Suppressor macrophage (primary cell): ENCODE results near the gene KLHL17.

Experiments used
- DNase-seq, 4 experiments: peaks; one replicate each; pipeline ENCODE4 v3.0.0-alpha.2; 2020 to 2022
- total RNA-seq, 17 experiments: gene quantifications; one replicate each; lab custom pipeline; 2026; ENCODE audit warnings: mixed read lengths in 6 of 17, inconsistent platforms in 3 of 17; lab: John Stamatoyannopoulos, UW

Gene KLHL17
- 1.4 to 7.2 (median 3.1) reads per million in 17 experiments for total RNA-seq

DNA sequence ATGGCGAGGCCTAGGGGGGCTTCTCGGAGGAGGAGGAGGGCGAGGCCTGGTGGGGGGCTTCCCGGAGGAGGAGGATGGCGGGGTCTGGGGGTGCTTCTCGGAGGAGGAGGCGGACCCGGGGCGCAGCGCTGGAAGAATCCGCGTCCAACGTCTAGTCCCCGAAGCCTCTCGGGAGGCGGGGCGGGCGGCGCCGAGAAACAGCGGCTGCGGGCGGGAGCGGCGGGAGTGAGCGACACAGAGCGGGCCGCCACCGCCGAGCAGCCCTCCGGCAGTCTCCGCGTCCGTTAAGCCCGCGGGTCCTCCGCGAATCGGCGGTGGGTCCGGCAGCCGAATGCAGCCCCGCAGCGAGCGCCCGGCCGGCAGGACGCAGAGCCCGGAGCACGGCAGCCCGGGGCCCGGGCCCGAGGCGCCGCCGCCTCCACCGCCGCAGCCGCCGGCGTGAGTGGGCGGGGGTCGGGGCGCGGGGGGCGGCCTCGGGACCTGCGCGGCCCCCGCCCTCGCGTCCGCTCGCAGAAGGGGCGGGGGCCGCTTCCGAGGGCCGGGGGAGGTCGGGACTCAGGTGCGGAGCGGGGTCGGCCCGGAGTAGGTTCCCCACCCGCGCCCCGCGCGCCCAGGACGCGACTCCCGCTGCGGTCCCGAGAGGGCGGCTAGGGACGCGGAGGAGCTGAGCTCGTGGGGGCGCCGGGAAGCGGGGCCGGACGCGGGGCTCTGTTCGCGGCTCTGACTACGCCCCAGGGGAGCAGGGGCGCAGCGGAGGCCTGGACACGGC lies at the start of gene KLHL17:
KLHL17 (plus strand) TSS at position 222 of the 769 bp plus-strand sequence; CDS start at position 332, 110 bp downstream.
- peak; percentile 73 to 92 (median 84) for DNase-seq

DNA sequence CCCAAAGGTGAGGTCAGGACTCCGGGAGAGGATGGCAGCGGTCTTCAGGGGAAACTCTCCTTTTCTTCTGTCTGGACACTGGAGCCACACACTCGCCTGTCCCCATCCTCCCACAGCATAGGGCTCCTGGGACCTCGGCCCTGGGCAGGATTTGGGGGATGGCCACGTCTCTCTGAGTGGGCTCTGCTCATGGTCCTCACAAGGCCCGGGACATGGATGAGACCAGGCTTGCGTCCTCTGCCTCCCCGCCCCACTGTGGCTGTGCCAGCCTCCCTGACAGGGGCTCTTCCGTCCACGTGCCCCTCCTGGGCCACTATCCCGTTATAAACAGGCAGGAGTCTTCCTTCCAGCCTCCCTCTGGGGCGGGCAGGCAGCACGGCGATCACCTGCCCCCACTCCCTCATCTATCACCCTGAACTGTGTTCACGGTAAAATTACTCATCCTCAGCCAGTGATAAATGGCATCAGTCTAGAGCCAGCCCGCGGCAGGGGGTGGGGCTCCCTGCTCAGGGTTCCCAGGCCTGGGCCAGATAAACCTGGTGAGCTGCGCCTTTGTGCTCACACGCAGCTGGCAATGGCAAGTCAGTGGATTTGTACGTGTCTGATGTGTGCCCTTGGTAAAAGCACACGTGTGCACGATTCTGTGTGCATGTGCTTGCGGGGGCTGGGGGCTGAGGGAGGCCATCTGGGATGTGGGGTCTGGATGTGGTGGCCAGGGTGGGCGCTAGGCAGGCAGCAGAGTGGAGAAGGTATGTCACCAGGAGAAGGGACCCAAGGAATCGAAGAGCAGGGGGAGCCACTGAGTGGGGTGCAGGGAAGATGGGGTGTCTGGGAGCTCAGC lies 49.3 kb upstream of the KLHL17 start:
- DNase-seq: peak in 1 of 4 experiments; percentile 2

DNA sequence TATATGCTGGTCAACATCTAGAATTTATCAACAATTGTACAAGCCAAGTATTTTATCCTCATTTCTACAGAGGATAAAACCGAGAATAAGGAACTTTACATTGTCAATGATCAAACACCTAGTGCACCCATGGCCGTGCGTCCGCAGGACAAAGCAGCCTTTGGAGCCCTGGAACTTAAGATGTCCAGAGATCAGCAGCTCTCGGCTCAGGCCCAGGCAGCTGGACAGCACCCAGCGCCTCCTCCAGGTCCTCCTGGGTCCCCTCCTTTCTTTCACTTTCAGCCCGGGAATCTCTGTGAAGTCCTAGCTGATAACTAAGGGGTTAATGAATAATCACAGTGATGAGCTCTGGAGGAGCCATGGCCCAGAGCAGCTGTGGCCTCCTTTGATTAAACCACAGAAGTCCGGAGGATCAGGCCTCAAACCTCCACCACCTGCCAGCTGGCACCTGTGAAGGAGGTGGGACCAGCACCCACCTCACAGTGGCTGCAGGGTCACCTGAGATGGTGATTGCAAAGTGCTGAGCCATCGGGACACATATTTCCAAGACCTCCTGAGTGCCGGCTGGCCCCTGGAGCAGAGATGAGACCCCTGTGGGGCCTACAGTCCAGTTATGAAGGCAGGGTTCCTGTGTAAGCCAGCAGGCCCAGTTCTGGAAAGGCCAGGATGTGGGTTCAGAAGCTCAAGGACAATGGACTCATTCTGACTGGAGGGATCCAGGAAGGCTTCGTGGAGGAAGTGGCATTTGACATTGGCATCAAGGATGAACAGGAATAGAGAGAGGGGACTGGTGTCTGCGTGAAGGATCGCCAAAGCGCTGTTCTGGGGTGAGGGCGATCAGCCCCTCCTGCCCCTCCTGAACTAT lies 48.3 kb upstream of the KLHL17 start:
- peak in 1 of 4 experiments; percentile 2 for DNase-seq

DNA sequence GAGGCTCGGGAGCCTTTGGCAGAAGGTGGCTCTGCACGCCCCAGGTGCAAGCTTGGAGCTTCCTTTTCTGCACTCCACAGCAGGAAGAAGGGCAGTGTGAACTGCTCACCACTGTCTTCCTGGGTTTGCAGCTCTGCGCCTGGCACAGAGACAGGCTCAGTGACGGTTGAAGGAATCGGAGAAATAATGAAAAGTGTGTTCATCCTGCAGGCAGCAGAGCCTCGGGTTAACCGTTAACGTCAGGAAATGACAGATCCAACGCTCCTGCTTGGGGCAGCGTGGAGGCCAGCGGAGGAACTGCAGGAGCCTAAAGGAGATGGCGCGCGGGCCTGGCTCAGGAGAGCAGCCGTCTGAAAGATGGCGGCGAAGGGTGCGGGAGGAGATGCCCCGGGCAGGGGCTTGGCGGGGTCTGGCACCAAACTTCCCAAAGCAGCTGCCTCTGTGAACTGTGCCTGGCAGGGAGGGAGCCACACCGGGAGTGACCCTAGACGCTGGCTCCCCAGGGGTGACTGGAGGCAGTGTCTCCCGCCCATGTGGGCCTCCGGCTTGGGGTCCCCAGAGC lies 47.6 kb upstream of the KLHL17 start:
- DNase-seq: peak in 3 of 4 experiments; percentile 33 to 65 (median 38)

DNA sequence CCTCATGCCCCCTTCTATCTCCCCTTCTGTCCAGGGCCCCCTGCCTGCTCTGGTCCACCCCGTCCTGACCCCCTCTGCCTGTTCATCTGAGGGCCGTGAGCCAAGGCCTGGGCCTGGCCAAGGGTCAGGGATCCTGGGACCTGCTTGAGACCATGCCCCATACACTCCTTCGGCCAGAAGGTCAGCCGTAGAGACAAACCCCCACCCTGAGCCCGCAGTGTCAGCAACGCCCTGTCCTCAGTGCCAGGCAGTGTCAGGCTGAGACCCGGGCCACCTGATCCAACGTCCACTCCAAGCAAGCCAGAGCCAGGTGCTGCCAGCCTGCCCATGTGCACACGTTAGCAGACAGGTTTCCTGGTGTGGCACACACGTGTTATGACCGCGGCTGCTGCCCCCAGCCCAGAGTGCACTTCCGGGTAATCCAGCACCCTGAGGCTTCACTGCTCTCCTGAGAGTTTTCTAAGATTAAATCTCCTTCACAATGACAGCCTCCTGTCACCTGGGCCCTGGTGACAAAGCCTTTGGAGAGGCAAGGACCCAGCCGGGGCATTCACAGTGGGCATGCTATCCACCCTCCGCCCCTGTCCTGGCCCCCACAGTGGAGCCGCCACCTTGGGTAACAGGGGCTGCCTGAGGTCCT lies 46.8 kb upstream of the KLHL17 start:
- DNase-seq: no peak

DNA sequence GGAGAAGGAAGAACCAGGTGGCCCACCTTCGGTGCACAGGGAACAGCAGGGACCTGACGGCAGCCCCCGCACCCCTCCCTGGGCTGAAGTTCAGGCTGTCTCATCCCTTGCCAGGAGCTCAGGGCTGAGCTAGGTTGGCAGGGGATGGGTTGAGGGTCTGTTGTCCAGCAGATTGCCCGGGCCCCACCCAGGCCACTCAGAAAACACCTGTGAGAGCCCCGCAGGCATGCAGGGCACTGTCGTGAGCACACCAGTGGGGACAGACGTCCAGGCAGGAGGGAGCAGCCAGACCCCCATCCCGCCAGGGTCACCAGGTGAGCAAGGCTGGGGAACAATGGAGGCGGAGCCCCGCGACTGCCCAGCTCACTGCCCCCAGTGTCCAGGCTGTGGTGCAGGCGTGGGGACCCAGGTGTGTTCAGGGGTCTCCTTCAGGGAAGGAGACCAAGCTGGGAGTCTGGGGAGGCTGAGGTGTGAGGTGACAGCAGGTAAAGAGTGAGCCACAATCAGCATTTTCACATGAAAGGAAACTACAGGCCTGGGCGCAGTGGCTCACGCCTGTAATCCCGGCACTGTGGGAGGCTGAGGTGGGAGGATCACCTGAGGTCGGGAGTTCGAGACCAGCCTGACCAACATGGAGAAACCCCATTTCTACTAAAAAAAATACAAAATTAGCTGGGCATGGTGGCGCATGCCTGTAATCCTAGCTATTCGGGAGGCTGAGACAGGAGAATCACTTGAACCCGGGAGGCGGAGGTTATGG lies 46.1 kb upstream of the KLHL17 start:
- DNase-seq: no peak

DNA sequence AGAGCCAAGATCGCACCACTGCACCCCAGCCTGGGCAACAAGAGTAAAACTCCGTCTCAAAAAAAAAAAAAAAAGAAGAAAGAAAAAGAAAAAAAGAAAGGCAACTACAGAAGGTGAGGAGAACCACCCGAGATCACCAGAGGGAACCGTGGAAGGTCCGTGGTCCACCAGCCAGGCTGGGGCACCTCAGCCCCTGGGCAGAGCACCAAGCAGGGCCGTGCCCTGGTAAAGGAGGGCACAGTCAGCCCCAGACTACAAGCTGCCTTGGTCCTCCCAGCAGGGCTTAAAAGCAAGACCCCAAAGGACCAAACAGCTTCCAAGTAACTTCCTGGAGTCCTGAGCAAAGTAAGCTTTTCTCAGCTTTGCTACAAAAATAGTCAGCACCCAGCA lies 45.5 kb upstream of the KLHL17 start:
- DNase-seq: no peak

DNA sequence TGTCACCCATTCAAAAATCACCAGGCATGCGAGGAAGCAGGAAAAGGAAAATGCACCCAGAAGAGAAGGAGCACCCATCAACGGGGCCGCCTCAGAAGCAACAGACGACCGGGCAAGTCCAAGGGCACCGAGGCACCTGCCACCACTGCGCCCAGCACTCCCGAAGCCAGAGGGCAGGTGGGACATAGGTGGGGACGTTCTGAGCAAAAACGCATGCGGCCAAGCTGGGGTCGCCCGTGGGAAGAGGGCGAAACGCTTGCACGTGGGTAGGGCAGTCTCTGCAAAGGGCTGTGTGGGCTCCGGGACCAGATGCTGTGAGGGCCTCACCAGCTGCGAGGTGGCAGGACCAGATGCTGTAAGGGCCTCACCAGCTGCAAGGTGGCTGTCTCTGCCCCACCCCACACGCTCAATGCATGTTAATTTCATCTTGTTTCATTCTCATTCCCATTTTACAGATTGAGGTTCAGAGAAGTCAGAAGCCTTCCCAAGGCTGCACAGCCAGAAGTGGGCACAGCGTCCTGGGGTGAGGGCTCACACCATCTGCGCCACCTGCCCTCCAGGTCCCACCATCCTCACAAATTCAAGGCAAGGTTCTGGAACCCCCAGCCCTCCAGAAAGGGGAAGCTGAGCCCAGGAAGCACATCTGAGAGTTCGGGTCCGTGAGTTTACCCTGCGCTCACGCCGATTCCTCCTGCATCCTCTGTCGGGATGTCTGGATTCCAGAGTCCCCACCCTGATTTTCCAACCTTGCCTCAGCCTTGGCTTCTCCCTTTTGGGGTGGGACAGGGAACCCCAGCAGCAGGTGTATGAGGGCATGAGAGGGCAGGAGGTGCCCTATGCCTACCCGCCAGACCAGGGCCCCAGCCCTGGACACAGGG lies 44.9 kb upstream of the KLHL17 start:
- DNase-seq: no peak

DNA sequence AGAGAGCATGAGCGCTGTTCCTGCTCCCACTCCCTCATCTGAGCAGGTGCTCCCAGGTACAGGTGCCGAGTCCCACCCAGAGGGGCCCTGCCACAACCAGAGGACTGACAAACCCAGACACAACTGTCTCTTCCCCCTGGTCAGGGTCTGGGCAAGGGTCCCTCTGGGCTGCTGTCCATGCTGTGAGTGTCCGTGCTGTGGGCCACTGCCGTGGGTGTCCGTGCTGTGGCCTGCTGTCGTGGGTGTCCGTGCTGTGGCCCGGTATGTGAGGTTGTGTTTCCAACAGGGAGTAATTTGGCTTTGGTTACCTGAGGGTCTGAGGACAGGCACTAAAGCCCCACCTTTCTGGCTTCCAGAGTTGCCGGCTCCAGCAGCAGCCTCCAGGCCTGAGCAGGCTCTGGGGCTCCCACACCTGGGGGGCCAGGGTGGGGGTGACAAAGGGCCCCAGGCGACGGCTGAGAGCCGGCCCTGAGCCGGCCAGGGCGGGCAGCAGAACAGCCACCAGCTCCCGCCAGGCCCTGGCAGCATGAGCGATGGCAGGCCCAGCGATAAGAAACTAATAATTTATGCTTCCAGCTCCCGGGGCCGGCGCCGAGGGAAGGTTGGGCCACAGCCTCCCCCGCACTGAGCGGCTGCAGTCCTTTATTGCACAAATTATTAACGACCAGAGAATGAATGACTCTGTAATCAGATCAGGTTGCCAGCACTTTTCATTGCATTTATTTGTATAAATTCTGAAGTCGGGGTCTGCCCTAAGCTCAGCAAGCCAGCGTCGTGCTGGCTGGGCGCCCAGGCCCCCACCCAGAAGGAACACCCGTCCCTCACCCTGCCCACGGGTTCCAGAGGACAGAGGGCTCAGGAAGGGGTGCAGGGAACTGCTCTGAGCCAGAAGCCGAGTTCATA lies 44.0 kb upstream of the KLHL17 start:
- peak in 3 of 4 experiments; percentile 27 to 55 (median 28) for DNase-seq

DNA sequence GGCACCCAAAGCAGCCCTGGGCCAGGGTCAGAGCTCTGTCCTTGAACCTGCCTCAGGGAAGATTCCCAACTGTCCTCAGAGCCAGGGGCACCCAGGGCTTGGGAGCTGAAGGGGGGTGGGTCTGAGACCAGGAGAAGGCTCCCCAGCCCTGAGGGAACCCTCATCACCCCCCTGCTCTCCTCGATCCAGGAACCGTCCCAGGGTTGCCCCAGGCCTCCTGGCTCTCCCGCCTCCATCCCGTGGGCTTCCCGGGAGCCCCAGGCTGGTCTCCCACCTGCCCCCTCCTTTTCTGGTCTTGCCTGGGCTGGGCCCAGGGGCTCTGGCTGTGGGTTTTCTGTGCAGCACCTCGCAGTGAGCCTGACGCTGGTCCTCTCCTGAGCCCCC lies 43.3 kb upstream of the KLHL17 start:
- no peak for DNase-seq

DNA sequence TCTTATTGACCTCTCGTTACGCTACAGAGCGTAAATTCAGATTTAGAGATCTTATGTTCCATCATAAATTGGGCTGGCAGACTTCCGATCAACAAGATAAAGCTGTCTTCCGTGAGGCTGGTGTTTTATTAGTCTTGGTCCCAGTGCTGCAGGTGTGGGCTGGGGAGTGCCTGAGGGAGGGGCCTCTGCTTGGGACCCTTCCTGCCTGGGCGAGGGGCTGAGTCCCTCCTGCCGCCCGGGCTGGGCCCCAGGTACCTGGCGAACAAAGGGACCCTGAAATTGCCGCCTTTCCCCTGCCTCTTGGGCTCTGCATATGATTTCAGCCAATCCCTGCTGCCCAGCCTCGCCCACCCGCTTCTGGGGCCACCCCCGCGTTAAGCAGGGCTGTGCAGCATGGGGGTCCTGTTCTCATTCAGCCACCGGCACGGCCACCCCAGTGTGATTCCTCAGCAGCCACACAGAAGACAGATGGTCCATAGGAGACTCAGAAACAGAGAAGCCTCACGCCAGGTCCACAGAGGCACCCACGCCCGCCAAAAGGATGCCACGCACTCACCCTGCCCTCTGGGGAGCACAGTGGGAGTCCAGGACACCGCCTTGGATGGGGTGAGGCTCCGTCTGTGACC lies 42.8 kb upstream of the KLHL17 start:
- no peak for DNase-seq

DNA sequence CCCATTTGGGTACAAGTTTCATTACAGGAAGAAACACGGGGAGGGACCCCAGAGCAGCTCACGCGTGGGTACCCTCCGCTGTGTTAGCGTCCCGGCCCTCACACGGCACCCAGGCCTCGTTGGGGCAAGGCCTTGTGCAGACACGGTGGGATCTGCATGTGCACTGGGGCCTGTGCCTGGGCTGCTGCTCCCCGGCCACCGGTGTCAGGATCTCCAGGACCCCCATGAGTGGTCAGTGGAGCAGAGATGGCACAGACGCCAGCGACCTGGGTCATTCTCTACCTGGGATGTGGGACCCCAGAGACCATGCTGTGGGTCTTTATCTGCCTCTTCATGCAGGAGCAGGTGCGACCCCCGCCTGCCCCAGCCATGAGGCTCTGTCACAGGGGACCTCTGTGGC lies 42.0 kb upstream of the KLHL17 start:
- no peak for DNase-seq

DNA sequence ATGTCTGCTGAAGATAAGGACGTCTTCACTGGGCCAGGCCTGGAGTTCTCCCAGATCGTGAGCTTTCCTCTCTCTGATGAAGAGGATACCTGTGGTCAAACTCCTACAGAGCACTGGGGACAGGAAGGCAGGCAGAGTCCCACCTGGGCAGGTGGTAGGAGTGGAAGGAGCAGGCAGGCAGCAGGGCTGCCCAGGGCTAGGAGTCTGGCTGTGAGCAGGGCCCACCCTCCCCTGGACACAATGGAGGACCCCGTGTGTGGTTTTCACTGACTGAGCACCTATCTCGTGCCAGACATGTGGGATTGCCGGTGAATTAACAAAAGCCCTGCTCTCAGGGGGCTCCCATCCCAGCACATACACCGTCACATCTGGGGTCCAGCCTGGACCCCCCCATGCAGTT lies 41.5 kb upstream of the KLHL17 start:
- no peak for DNase-seq

DNA sequence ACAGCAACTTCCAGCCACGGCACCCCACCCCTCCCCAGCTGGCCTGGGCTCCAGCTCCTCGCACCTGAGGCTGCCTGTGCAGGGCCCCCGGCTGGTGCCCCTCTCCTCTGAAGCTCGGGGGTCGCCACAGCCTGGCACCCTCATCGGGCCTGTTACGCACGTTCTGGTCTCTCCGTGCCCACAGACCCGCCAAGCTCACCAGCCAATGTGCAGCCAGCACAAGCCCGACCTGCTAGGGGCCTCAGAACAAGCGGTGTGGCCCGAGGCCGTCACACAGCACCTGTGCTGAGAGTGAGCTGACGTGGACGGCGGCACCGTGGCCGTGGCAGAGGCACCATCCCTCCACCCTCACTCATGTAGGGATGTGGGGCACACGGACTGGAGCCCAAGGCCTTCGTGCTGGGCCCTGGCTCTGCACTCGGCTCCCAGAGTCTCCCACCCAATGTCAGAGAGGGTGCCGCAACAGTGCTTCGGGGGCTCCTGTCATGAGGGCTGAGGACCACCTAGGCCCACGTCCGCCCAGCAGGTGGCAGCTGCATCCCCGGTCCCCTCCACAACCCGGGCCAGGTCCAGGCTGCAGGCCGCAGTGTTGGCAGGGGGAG lies 41.0 kb upstream of the KLHL17 start:
- no peak for DNase-seq

DNA sequence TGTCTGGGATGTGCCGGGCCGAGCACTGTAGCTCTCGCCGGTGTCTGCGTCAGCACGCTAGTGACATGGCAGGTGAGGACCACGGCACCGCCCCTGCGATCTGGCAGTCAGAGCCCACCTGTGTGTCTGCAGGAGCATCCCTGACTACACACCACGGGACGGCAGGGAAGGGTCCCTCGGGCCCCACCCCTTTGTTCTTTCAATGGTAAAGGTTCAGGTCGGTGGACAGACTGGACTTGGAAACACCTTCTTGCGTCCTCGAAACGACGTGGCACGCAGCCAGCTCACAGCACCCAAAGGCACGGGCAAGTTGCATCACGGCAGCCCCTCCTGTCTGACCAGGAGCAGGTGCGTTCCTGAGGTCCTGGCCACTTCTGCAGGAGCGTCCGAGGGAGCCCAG lies 40.4 kb upstream of the KLHL17 start:
- DNase-seq: no peak

DNA sequence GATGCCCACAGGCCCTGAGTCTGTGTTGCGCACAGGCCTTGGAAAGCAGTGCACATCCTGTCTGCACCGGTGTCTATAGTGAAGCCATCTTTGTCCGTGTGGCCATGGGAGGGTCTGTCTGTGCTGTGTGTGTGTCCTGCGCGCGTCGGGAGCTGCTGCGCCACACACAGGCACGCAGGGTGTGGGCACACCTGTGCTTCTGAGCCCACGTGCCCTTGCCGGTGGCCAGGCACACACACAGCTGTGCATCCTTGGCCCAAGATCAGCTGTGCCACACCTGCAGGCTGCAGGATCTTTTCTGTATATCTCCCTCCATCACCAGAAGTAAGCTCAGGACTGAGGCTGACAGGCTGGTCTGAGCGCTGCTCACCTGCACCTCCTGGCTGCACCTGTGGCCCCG lies 39.9 kb upstream of the KLHL17 start:
- DNase-seq: no peak

DNA sequence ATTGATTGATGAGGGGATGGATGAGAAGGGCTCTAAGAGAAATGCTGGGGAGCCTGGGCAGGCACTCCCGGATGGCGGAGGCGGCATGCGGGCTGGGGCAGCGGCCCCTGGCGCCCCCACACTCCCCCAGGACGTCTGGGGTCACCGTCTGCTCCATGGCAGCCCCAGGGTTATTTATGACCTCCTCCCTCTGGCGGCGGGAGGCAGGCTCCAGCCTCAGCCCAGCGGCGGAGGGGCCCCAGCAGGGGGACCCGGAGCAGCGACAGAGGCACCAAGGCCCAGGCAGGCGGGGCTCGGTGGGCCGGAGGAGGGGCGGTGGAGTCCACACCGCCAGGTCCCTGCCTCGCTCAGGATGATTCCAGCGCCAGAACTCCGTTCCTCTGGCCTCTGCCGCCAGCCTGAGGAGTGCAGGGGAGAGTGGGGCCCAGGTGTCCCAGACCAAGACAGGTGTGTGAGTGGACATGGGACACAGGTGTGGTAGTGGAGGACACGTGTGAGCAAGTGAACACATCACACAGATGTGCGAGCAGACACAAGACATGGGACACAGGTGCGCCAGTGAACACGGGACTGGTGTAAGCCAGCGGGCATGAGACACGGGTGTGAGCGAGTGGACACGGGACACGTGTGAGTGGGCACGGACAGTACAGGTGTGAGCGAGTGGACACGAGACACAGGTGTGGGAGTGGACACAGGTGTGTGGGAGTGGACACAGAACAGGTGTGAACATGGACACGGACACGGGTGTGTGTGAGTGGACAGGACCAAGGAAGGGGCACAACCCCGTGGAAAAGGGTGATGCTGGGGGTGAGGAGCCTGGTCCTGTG lies 39.2 kb upstream of the KLHL17 start:
- peak; percentile 75 to 90 (median 80) for DNase-seq
